ENCODE results near the gene ADAM22. TPM values are rescaled to one million over a fixed set of nuclear protein-coding genes. Genes with fewer than 3 reads are reported as not detected.

Gene ADAM22
- total RNA-seq, 1 donor from 2014 or later, result under 0.01 TPM

GRCh38 chr7:88169717-88170320 lies 235.8 kb downstream of the ADAM22 start:
- H3K4me3 ChIP-seq (ENCODE audit: low read depth, low read length), result no peak overlapping the region
- peak; percentile 42 for TF ChIP-seq CTCF (IDR thresholded peaks at IDR 0.05; ENCODE audit: insufficient read depth, low read length, severe bottlenecking)
- H3K27me3 ChIP-seq (ENCODE audit: control insufficient read depth, insufficient read depth, low read length), result no peaks in the 10 kb centered on the region
- no peaks in the 10 kb centered on the region for H3K36me3 ChIP-seq (ENCODE audit: control insufficient read depth, insufficient read depth, low read length)
- DNase-seq (ENCODE audit: low read depth) (peak; percentile 35), FAIRE-seq (no peak)

GRCh38 chr7:88172842-88173241 lies 238.8 kb downstream of the ADAM22 start:
- no peak for TF ChIP-seq CTCF (IDR thresholded peaks at IDR 0.05; ENCODE audit: insufficient read depth, low read length, severe bottlenecking)
- H3K27me3 ChIP-seq (ENCODE audit: control insufficient read depth, insufficient read depth, low read length), result no peaks in the 10 kb centered on the region
- DNase-seq (ENCODE audit: low read depth), result no peak
- H3K36me3 ChIP-seq (ENCODE audit: control insufficient read depth, insufficient read depth, low read length), result no peaks in the 10 kb centered on the region
- no peak overlapping the region for H3K4me3 ChIP-seq (ENCODE audit: low read depth, low read length)
- FAIRE-seq, result no peak

- Histone ChIP-seq H3K27me3 (ENCODE audit: control insufficient read depth, insufficient read depth, low read length) (no peaks in the 10 kb centered on the region), H3K36me3 (ENCODE audit: control insufficient read depth, insufficient read depth, low read length) (no peaks in the 10 kb centered on the region), H3K4me3 (ENCODE audit: low read depth, low read length) (no peak overlapping the region)
- FAIRE-seq, result no peak
- no peak for DNase-seq (ENCODE audit: low read depth)
- no peak for TF ChIP-seq CTCF (IDR thresholded peaks at IDR 0.05; ENCODE audit: insufficient read depth, low read length, severe bottlenecking)
Observed at GRCh38 chr7:88176190-88176589, 242.1 kb downstream of the ADAM22 start.

GRCh38 chr7:88183051-88183450 lies 249.0 kb downstream of the ADAM22 start:
- peak; percentile 61 for DNase-seq (ENCODE audit: low read depth)
- FAIRE-seq, result no peak

GRCh38 chr7:88184848-88185304 lies 250.8 kb downstream of the ADAM22 start:
- no peak for TF ChIP-seq CTCF (IDR thresholded peaks at IDR 0.05; ENCODE audit: insufficient read depth, low read length, severe bottlenecking)
- Histone ChIP-seq H3K36me3 (ENCODE audit: control insufficient read depth, insufficient read depth, low read length) (no peaks in the 10 kb centered on the region), H3K4me3 (ENCODE audit: low read depth, low read length) (no peak overlapping the region), H3K27me3 (ENCODE audit: control insufficient read depth, insufficient read depth, low read length) (no peaks in the 10 kb centered on the region)
- DNase-seq (ENCODE audit: low read depth) (peak; percentile 62), FAIRE-seq (no peak)

More at GRCh38 chr7:88183051-88183450, 249.0 kb downstream of the ADAM22 start:
- no peaks in the 10 kb centered on the region for H3K36me3 ChIP-seq (ENCODE audit: control insufficient read depth, insufficient read depth, low read length)
- H3K27me3 ChIP-seq (ENCODE audit: control insufficient read depth, insufficient read depth, low read length), result no peaks in the 10 kb centered on the region
- H3K4me3 ChIP-seq (ENCODE audit: low read depth, low read length), result no peak overlapping the region
- no peak for TF ChIP-seq CTCF (IDR thresholded peaks at IDR 0.05; ENCODE audit: insufficient read depth, low read length, severe bottlenecking)

- DNase-seq (ENCODE audit: low read depth) (no peak), FAIRE-seq (no peak)
- no peaks in the 10 kb centered on the region for H3K27me3 ChIP-seq (ENCODE audit: control insufficient read depth, insufficient read depth, low read length)
- no peaks in the 10 kb centered on the region for H3K36me3 ChIP-seq (ENCODE audit: control insufficient read depth, insufficient read depth, low read length)
- H3K4me3 ChIP-seq (ENCODE audit: low read depth, low read length), result no peak overlapping the region
- TF ChIP-seq CTCF (IDR thresholded peaks at IDR 0.05; ENCODE audit: insufficient read depth, low read length, severe bottlenecking), result no peak
Observed at GRCh38 chr7:88185650-88186049, 251.6 kb downstream of the ADAM22 start.

Data from bronchial epithelial cell (primary cell).